Renal cortex interstitium (tissue), 15 donors: ENCODE data around the gene NIPA2. TPM values are rescaled to one million over a fixed set of nuclear protein-coding genes. Genes with fewer than 3 reads are reported as not detected.
A peak's percentile ranks its signal among the peaks of the same experiment; 100 is the strongest.
"Not testable (repeated sequence)": the region's sequence is repeated elsewhere in the genome, so short reads cannot be mapped to it uniquely, and the experiment has no call there.

ENCODE experiments used
- DNase-seq, 11 donors: peaks; one replicate each; pipeline ENCODE4 v3.0.0-alpha.2; 2013; ENCODE audit warnings: low read depth in 9 of 11, low spot score in 4 of 11; ENCODE audit errors: extremely low read depth in 1 of 11
- long read RNA-seq, 16 experiments: transcript quantifications; one replicate each; lab custom pipeline, GENCODE V29; 2026
- polyA plus RNA-seq, 3 donors: library from polyadenylated mRNA; unstranded; fragments of 120-200 nt; gene quantifications; one replicate each; pipeline ENCODE4 v1.2.1, GENCODE V29; 2013; ENCODE audit not compliant: insufficient read length in 3 of 3

NIPA2 gene
- 10 to 100 TPM; 52.1 to 61.4 (median 59.8) TPM for polyA plus RNA-seq
- long read RNA-seq, donor 1, transcript NIPA2-203 (6 exons, 2,280 nt), result major isoform, 13 of 17 reads
- long read RNA-seq, donor 1, partial matches to known transcripts, result 0 of 17 reads
- long read RNA-seq, donor 1, other reads (novel, unspliced or antisense), result 0 of 17 reads
- long read RNA-seq, donor 2, transcript NIPA2-203 (6 exons, 2,280 nt), result major isoform, 6 of 30 reads
- long read RNA-seq, donor 2, partial matches to known transcripts, result 17 of 30 reads
- long read RNA-seq, donor 2, other reads (novel, unspliced or antisense), result 0 of 30 reads
- long read RNA-seq, donor 3, transcript NIPA2-201 (8 exons, 3,233 nt), result major isoform, 6 of 13 reads
- long read RNA-seq, donor 3, transcript NIPA2-203 (6 exons, 2,280 nt), result major isoform, 6 of 13 reads
- long read RNA-seq, donor 3, partial matches to known transcripts, result 0 of 13 reads
- long read RNA-seq, donor 3, other reads (novel, unspliced or antisense), result 0 of 13 reads
- long read RNA-seq, donor 4, transcript NIPA2-203 (6 exons, 2,280 nt), result major isoform, 6 of 20 reads
- long read RNA-seq, donor 4, partial matches to known transcripts, result 10 of 20 reads
- long read RNA-seq, donor 4, other reads (novel, unspliced or antisense), result 0 of 20 reads
- long read RNA-seq, donor 5, result 0 reads
- long read RNA-seq, donor 6, transcript NIPA2-203 (6 exons, 2,280 nt), result major isoform, 7 of 16 reads
- long read RNA-seq, donor 6, transcript NIPA2-201 (8 exons, 3,233 nt), result minor isoform, 6 of 16 reads
- long read RNA-seq, donor 6, partial matches to known transcripts, result 0 of 16 reads
- long read RNA-seq, donor 6, other reads (novel, unspliced or antisense), result 0 of 16 reads
- long read RNA-seq, donor 7, transcript NIPA2-203 (6 exons, 2,280 nt), result major isoform, 10 of 82 reads
- long read RNA-seq, donor 7, partial matches to known transcripts, result 65 of 82 reads
- long read RNA-seq, donor 7, other reads (novel, unspliced or antisense), result 0 of 82 reads
- long read RNA-seq, donor 8, result 0 reads
- long read RNA-seq, donor 9, partial matches to known transcripts, result 14 of 20 reads
- long read RNA-seq, donor 9, other reads (novel, unspliced or antisense), result 0 of 20 reads
- long read RNA-seq, donor 10, transcript NIPA2-203 (6 exons, 2,280 nt), result major isoform, 8 of 43 reads
- long read RNA-seq, donor 10, partial matches to known transcripts, result 32 of 43 reads
- long read RNA-seq, donor 10, other reads (novel, unspliced or antisense), result 0 of 43 reads
- long read RNA-seq, donor 11, transcript NIPA2-203 (6 exons, 2,280 nt), result major isoform, 6 of 51 reads
- long read RNA-seq, donor 11, partial matches to known transcripts, result 39 of 51 reads
- long read RNA-seq, donor 11, other reads (novel, unspliced or antisense), result 0 of 51 reads
- long read RNA-seq, donor 12, partial matches to known transcripts, result 14 of 15 reads
- long read RNA-seq, donor 12, other reads (novel, unspliced or antisense), result 0 of 15 reads
- long read RNA-seq, donor 13, result 0 reads
- long read RNA-seq, donor 14, transcript NIPA2-203 (6 exons, 2,280 nt), result major isoform, 7 of 72 reads
- long read RNA-seq, donor 14, partial matches to known transcripts, result 48 of 72 reads
- long read RNA-seq, donor 14, other reads (novel, unspliced or antisense), result 12 of 72 reads
- long read RNA-seq, donor 15, transcript NIPA2-203 (6 exons, 2,280 nt), result major isoform, 5 of 20 reads
- long read RNA-seq, donor 15, partial matches to known transcripts, result 13 of 20 reads
- long read RNA-seq, donor 15, other reads (novel, unspliced or antisense), result 0 of 20 reads
- long read RNA-seq, donor 16, transcript NIPA2-204 (7 exons, 3,130 nt), result minor isoform, 9 of 174 reads
- long read RNA-seq, donor 16, transcript NIPA2-203 (6 exons, 2,280 nt), result major isoform, 23 of 174 reads
- long read RNA-seq, donor 16, transcript NIPA2-201 (8 exons, 3,233 nt), result minor isoform, 9 of 174 reads
- long read RNA-seq, donor 16, partial matches to known transcripts, result 113 of 174 reads
- long read RNA-seq, donor 16, other reads (novel, unspliced or antisense), result 17 of 174 reads

- peak; percentile 90 to 97 (median 96) for DNase-seq
Measured at GRCh38 chr15:22838292-22839042, at the start of gene NIPA2. Gene NIPA2 (plus strand): TSS chr15:22838666. CDS start chr15:22851732, 13,066 bp downstream.

- DNase-seq, result no peak
Measured at GRCh38 chr15:22794063-22794462, 44.4 kb upstream of the NIPA2 start.

GRCh38 chr15:22794621-22795167 lies 43.8 kb upstream of the NIPA2 start:
- DNase-seq, result no peak

GRCh38 chr15:22795206-22796063 lies 43.0 kb upstream of the NIPA2 start:
- DNase-seq, result no peak

GRCh38 chr15:22796079-22796478 lies 42.4 kb upstream of the NIPA2 start:
- DNase-seq, result no peak

- DNase-seq, result no peak
Measured at GRCh38 chr15:22799902-22800301, 38.6 kb upstream of the NIPA2 start.

- DNase-seq, result not testable (repeated sequence)
Measured at GRCh38 chr15:22803006-22803405, 35.5 kb upstream of the NIPA2 start.

- no peak for DNase-seq
Measured at GRCh38 chr15:22806156-22806555, 32.3 kb upstream of the NIPA2 start.

GRCh38 chr15:22806664-22807063 lies 31.8 kb upstream of the NIPA2 start:
- no peak for DNase-seq

GRCh38 chr15:22807831-22808230 lies 30.6 kb upstream of the NIPA2 start:
- DNase-seq, result not testable (repeated sequence)

GRCh38 chr15:22808240-22808639 lies 30.2 kb upstream of the NIPA2 start:
- DNase-seq, result no peak

- DNase-seq, result no peak
Measured at GRCh38 chr15:22808761-22809280, 29.6 kb upstream of the NIPA2 start.

- DNase-seq, result no peak
Measured at GRCh38 chr15:22810033-22810852, 28.2 kb upstream of the NIPA2 start.

- no peak for DNase-seq
Measured at GRCh38 chr15:22810853-22811338, 27.6 kb upstream of the NIPA2 start.

GRCh38 chr15:22811640-22812039 lies 26.8 kb upstream of the NIPA2 start:
- DNase-seq, result no peak
